OCI-LY7 (cell line): ENCODE data around the gene KRTAP13-4.

ENCODE experiments used
- CTCF ChIP-seq: fragments of 200-600 bp; sonication (generic); conservative IDR thresholded peaks from 2 replicates; pipeline ENCODE4 v1.5.1; 2014; ENCODE audit warnings: mild to moderate bottlenecking, antibody characterized with exemption, low read length, moderate library complexity, mixed read lengths
- EZH2phosphoT487 ChIP-seq: fragments of 200-600 bp; sonication (generic); IDR thresholded peaks from 2 replicates; pipeline ENCODE4 v1.6.1; 2018; ENCODE audit warnings: low read depth, borderline replicate concordance, mild to moderate bottlenecking, mixed run types, antibody characterized with exemption, low read length, moderate library complexity, mixed read lengths

- TF ChIP-seq CTCF (no peak), EZH2phosphoT487 (no peak)
Measured at GRCh38 chr21:30439975-30440374, 10.0 kb downstream of the KRTAP13-4 start, which contains the start of gene KRTAP15-1.
